Measurements from ENCODE around the gene GZF1.

The GZF1 gene

DNA sequence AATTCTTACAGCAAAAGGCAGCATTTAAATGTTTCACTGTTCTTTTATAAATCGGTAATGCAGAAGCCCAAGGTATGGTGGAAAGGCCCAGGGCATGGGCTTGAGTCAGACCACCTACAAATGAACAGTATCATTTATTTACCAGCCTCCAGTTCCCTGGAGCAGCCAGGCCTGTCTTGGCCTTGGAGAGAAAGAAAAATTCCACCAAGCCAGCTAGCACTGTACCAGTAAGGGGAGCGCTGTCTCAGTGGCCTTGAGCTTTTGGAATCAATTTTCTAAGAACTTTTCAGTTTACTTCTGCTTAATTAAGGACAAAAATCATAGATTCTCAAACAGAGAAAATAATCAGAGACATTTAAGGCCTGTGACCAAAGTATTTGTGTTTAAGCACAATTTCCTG is 47.0 kb downstream of the GZF1 start:
- TF ChIP-seq, protein P1, sequence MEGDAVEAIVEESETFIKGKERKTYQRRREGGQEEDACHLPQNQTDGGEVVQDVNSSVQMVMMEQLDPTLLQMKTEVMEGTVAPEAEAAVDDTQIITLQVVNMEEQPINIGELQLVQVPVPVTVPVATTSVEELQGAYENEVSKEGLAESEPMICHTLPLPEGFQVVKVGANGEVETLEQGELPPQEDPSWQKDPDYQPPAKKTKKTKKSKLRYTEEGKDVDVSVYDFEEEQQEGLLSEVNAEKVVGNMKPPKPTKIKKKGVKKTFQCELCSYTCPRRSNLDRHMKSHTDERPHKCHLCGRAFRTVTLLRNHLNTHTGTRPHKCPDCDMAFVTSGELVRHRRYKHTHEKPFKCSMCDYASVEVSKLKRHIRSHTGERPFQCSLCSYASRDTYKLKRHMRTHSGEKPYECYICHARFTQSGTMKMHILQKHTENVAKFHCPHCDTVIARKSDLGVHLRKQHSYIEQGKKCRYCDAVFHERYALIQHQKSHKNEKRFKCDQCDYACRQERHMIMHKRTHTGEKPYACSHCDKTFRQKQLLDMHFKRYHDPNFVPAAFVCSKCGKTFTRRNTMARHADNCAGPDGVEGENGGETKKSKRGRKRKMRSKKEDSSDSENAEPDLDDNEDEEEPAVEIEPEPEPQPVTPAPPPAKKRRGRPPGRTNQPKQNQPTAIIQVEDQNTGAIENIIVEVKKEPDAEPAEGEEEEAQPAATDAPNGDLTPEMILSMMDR (IDR thresholded peaks at IDR 0.05; ENCODE audit: low read depth, low read length) = no peak
- DNase-seq (ENCODE audit: extremely low read depth, low read depth) = no peak

GRCh38 chr20:23409800-23410199 is 47.8 kb downstream of the GZF1 start:
- TF ChIP-seq, protein P1 (IDR thresholded peaks at IDR 0.05; ENCODE audit: low read depth, low read length) = no peak
- DNase-seq (ENCODE audit: extremely low read depth, low read depth) = no peak

DNA sequence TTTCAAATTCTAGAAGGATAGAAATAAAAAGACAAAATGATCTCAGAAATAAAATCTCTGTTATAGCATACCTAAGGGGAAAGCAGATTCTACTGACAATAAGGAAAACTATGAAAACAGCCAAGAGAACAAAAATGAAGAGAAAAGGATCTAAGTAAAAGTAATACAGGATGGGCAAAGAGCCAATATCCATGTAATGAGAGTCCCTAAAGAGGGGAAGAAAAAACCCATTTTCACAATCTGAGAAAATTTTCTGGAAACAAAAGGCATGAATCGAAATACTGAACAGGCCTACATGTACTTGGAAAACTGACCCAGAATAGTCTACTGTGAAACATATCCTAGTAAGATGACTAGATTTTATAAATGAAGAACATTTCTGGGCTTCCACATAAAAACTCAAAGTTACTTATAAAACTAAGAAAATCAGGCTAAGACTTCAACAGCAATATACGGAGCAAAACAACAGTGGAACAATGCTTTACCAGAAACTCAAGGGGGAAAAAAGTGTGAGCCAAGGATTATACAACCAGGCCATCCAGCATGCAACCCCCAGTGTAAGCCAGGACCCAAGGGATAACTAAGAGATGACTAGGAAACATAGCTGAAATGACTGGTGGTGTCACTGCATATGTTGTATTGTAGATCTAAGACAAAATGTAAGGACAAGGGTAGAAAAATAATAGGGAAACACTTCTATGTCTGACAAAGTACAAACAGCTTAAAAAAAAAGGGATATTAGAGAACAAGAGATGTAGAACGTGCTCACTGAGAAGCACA is 49.1 kb downstream of the GZF1 start:
- TF ChIP-seq, protein P1 (IDR thresholded peaks at IDR 0.05; ENCODE audit: low read depth, low read length) = no peak
- DNase-seq (ENCODE audit: extremely low read depth, low read depth) = no peak

- TF ChIP-seq, protein P1 (IDR thresholded peaks at IDR 0.05; ENCODE audit: low read depth, low read length) = no peak
- DNase-seq (ENCODE audit: extremely low read depth, low read depth) = no peak
These were observed 50.0 kb downstream of the GZF1 start for GRCh38 chr20:23412026-23412425.

DNA sequence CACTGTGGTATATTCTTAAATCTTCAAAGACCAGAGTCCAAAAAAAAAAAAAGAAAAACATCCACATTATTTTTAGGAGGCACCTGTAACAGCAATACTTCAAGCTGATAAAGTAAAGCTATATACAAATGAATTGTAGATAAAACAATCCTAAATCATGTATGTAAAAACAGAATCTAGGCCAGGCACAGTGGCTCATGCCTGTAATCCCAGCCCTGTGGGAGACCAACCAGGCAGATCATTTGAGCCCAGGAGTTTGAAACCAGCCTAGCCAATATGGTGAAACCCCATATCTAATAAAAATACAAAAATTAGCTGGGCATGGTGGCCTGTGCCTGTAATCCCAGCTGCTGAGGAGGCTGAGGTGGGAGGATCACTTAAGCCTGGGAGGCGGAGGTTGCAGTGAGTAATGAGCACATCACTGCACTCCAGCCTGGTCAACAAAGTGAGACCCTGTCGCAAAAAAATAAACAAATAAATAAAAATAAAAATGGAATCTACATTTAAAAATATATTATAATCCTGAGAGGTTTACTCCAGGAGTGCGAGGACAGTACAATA is 52.0 kb downstream of the GZF1 start:
- no peak for DNase-seq (ENCODE audit: extremely low read depth, low read depth)
- TF ChIP-seq, protein P1 (IDR thresholded peaks at IDR 0.05; ENCODE audit: low read depth, low read length) = no peak

DNA sequence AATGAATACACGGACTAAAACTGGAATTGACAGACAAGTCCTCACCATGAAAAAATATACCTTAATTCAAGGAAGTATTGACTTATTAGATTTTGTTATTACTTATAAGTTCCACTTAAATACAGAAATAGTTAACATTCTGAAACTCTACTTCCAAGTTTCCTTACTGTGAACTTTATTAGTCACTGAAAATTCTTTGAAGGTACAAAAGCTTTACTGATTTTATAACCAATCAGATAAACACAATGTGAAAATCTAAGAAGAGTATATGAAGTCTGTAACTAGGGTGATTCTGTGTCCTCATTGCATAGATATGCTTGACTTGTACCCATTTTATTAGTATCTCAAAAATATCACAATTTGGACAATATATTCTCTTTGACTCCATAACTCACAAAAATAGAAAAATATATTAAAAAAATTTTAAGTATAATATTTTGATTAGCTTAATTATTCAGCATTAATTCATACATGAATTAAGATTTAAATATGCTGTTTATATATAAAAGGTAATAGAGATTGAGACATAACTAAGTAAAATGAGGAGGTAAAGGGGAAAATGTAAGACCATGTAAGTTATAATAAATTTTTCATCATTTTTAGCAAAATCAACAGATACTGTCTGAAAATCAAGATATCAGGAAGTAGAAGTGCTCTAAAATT is 52.7 kb downstream of the GZF1 start:
- TF ChIP-seq, protein P1 (IDR thresholded peaks at IDR 0.05; ENCODE audit: low read depth, low read length) = no peak
- DNase-seq (ENCODE audit: extremely low read depth, low read depth) = no peak

DNA sequence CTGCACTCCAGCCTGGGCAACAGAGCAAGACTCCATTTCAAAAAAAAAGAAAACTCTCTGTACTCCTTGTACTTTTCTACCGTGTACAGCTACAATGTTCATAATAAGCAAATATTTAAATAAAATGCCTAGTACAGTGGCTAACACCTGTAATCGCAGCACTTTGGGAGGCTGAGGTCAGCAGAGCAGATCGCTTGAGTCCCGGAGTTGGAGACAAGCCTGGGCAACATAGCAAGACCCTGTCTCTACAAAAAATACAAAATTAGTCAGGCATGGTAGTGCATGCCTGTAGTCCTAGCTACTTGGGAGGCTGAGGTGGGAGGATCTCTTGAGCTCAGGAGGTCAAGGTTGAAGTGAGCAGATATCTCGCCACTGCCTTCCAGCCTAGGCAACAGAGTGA is 53.6 kb downstream of the GZF1 start:
- TF ChIP-seq, protein P1 (IDR thresholded peaks at IDR 0.05; ENCODE audit: low read depth, low read length) = no peak
- DNase-seq (ENCODE audit: extremely low read depth, low read depth) = no peak
